H1 (cell line): ENCODE results near the gene CDC7. TPM values are rescaled to one million over a fixed set of nuclear protein-coding genes. Genes with fewer than 3 reads are reported as not detected.
A peak's percentile ranks its signal among the peaks of the same experiment; 100 is the strongest.

Experiments
- CTCF ChIA-PET: fragments of 300-600 bp; sonication (Branson Sonifier 250); formaldehyde crosslinking; loops from one replicate; lab custom pipeline; 2021; ENCODE audit not compliant: partially characterized antibody; lab: Charles Lee
- POLR2A ChIA-PET: fragments of 300-600 bp; sonication (Branson Sonifier 250); formaldehyde crosslinking; loops from one replicate; lab custom pipeline; 2021; ENCODE audit warnings: inconsistent platforms; ENCODE audit not compliant: partially characterized antibody; lab: Charles Lee
- DNase-seq, 2 experiments: peaks; one replicate each; pipeline versions ENCODE4 v3.0.0 to v3.0.0-alpha.2; 2010 to 2022; ENCODE audit warnings: low spot score in 2 of 2, low read depth in 1 of 2, mixed read lengths in 1 of 2
- FAIRE-seq: peaks from 2 replicates; lab custom pipeline; 2011; peaks lifted over from hg19 to GRCh38; lab: Jason Lieb, UNC
- H2AFZ ChIP-seq: 2 replicates; pipeline ENCODE4 v1.8.1; 2012; ENCODE audit warnings: low read length, inconsistent platforms
- H2AK5ac ChIP-seq: 2 replicates; pipeline ENCODE4 v1.6.1; 2013; ENCODE audit warnings: low read depth, low read length
- H2BK120ac ChIP-seq: replicated peaks from 2 replicates; pipeline ENCODE3; 2013; ENCODE audit warnings: low read depth, low read length, inconsistent platforms
- H2BK12ac ChIP-seq: 2 replicates; pipeline ENCODE4 v1.6.1; 2013; ENCODE audit warnings: low read depth, low read length
- H2BK15ac ChIP-seq: 2 replicates; pipeline ENCODE4 v1.6.1; 2013; ENCODE audit warnings: low read length
- H2BK20ac ChIP-seq: 2 replicates; pipeline ENCODE4 v1.6.1; 2013; ENCODE audit warnings: low read length
- H2BK5ac ChIP-seq: 2 replicates; pipeline ENCODE4 v1.6.1; 2013; ENCODE audit warnings: low read depth, low read length
- H3K14ac ChIP-seq: 2 replicates; pipeline ENCODE4 v1.6.1; 2013; ENCODE audit warnings: inconsistent platforms; ENCODE audit not compliant: insufficient read length
- H3K18ac ChIP-seq: 2 replicates; pipeline ENCODE4 v1.6.1; 2013; ENCODE audit warnings: low read length; ENCODE audit errors: extremely low read depth
- H3K23ac ChIP-seq: 2 replicates; pipeline ENCODE4 v1.6.1; 2013; ENCODE audit warnings: inconsistent platforms; ENCODE audit not compliant: insufficient read length
- H3K23me2 ChIP-seq: 2 replicates; pipeline ENCODE4 v1.6.1; 2013; ENCODE audit warnings: low read depth, low read length
- H3K27ac ChIP-seq: 2 replicates; pipeline ENCODE4 v1.6.1; 2011; ENCODE audit warnings: low read depth, low read length, inconsistent platforms
- H3K27me3 ChIP-seq, 4 experiments: replicated peaks in 1 of 4; 1 replicate in 1 of 4; 2 replicates in 3 of 4; pipeline versions ENCODE4 v1.6.1 to v1.8.1; 2011 to 2013; ENCODE audit warnings: low read length in 3 of 4, mild to moderate bottlenecking in 3 of 4, inconsistent platforms in 2 of 4, mixed read lengths in 2 of 4, moderate library complexity in 1 of 4; ENCODE audit not compliant: control insufficient read depth in 3 of 4, insufficient read depth in 3 of 4; ENCODE audit errors: extremely low read depth in 1 of 4
- H3K36me3 ChIP-seq, 4 experiments: 2 replicates each; pipeline versions ENCODE4 v1.6.1 to v1.8.1; 2011 to 2013; ENCODE audit warnings: mild to moderate bottlenecking in 4 of 4, low read length in 3 of 4, moderate library complexity in 2 of 4, control low read depth in 1 of 4, inconsistent platforms in 1 of 4; ENCODE audit not compliant: insufficient read depth in 4 of 4, control insufficient read depth in 2 of 4
- H3K4ac ChIP-seq: replicated peaks from 2 replicates; pipeline ENCODE3; 2013; ENCODE audit warnings: low read length, low read depth, mixed read lengths, inconsistent platforms; ENCODE audit not compliant: insufficient read length
- H3K4me1 ChIP-seq, 4 experiments: replicated peaks in 1 of 4; 1 replicate in 1 of 4; 2 replicates in 3 of 4; pipeline versions ENCODE4 v1.6.1 to v1.8.1; 2011 to 2013; ENCODE audit warnings: low read length in 3 of 4, inconsistent platforms in 2 of 4, mixed read lengths in 1 of 4; ENCODE audit not compliant: insufficient read depth in 4 of 4, control insufficient read depth in 3 of 4
- H3K4me2 ChIP-seq, 2 experiments: 2 replicates each; pipeline versions ENCODE4 v1.6.1 to v1.8.1; 2011 to 2013; ENCODE audit warnings: low read depth in 2 of 2, low read length in 2 of 2, control low read depth in 1 of 2, inconsistent platforms in 1 of 2, mild to moderate bottlenecking in 1 of 2; ENCODE audit not compliant: insufficient read depth in 1 of 2
- H3K4me3 ChIP-seq, 4 experiments: fragments of 200-600, 300-600 bp in 1 of 4; sonication (generic), shearing (Covaris generic), sonication (Bioruptor Twin) in 1 of 4; 2 replicates each; pipeline versions ENCODE4 v1.5.1 to v1.8.1; 2011 to 2016; ENCODE audit warnings: low read length in 4 of 4, low read depth in 3 of 4, control low read depth in 2 of 4, inconsistent platforms in 2 of 4, mild to moderate bottlenecking in 2 of 4, mixed read lengths in 1 of 4, moderate library complexity in 1 of 4; ENCODE audit not compliant: insufficient read depth in 2 of 4; ENCODE audit errors: extremely low read depth in 1 of 4
- H3K56ac ChIP-seq: replicated peaks from 2 replicates; pipeline ENCODE3; 2013; ENCODE audit warnings: low read depth, mild to moderate bottlenecking, mixed read lengths, low read length, inconsistent platforms; ENCODE audit not compliant: insufficient read length
- H3K79me1 ChIP-seq: 2 replicates; pipeline ENCODE4 v1.6.1; 2013; ENCODE audit warnings: low read depth, low read length, control low read depth
- H3K79me2 ChIP-seq, 2 experiments: 2 replicates each; pipeline versions ENCODE4 v1.6.1 to v1.8.1; 2012 to 2013; ENCODE audit warnings: low read length in 2 of 2, mild to moderate bottlenecking in 2 of 2, inconsistent platforms in 1 of 2; ENCODE audit not compliant: insufficient read depth in 2 of 2, control insufficient read depth in 1 of 2
- H3K9ac ChIP-seq, 4 experiments: replicated peaks in 1 of 4; 1 replicate in 1 of 4; 2 replicates in 3 of 4; pipeline versions ENCODE4 v1.6.1 to v1.8.1; 2011 to 2013; ENCODE audit warnings: low read depth in 3 of 4, low read length in 3 of 4, control low read depth in 2 of 4, mild to moderate bottlenecking in 2 of 4, moderate library complexity in 2 of 4, inconsistent platforms in 1 of 4; ENCODE audit errors: extremely low read depth in 1 of 4
- H3K9me3 ChIP-seq, 2 experiments: 2 replicates each; pipeline versions ENCODE4 v1.6.1 to v1.8.1; 2012 to 2013; ENCODE audit warnings: mild to moderate bottlenecking in 2 of 2, moderate library complexity in 2 of 2, control low read depth in 1 of 2, inconsistent platforms in 1 of 2, low read depth in 1 of 2, low read length in 1 of 2, mixed read lengths in 1 of 2; ENCODE audit not compliant: insufficient read depth in 2 of 2
- H4K20me1 ChIP-seq, 2 experiments: replicated peaks in 1 of 2; 2 replicates each; pipeline versions ENCODE3 to v1.8.1; 2011 to 2013; ENCODE audit warnings: inconsistent platforms in 2 of 2, low read length in 2 of 2, mild to moderate bottlenecking in 1 of 2; ENCODE audit not compliant: insufficient read depth in 2 of 2, control insufficient read depth in 1 of 2
- H4K5ac ChIP-seq: 2 replicates; pipeline ENCODE4 v1.6.1; 2013; ENCODE audit warnings: low read length, low read depth, mixed read lengths, inconsistent platforms; ENCODE audit not compliant: insufficient read length
- H4K8ac ChIP-seq: 2 replicates; pipeline ENCODE4 v1.8.0; 2013; ENCODE audit warnings: mild to moderate bottlenecking, moderate library complexity, low read length, inconsistent platforms; ENCODE audit not compliant: insufficient read depth; ENCODE audit errors: extremely low read depth
- H4K91ac ChIP-seq: replicated peaks from 2 replicates; pipeline ENCODE3; 2013; ENCODE audit warnings: low read length, mixed read lengths, inconsistent platforms; ENCODE audit not compliant: insufficient read length
- ASH2L ChIP-seq: fragments of 200-600, 300-600 bp; sonication (generic); IDR thresholded peaks from one replicate; pipeline ENCODE4 v1.7.1; 2017; ENCODE audit warnings: low read length
- HDAC2 ChIP-seq, 2 experiments: fragments of 300-600 bp in 1 of 2; sonication (generic) in 1 of 2; IDR thresholded peaks; 2 replicates each; pipeline ENCODE4 v1.6.1; 2011 to 2012; ENCODE audit warnings: low read depth in 2 of 2, low read length in 2 of 2, mild to moderate bottlenecking in 2 of 2, moderate library complexity in 2 of 2, borderline replicate concordance in 1 of 2, inconsistent platforms in 1 of 2
- KDM5A ChIP-seq: fragments of 200-600 bp; IDR thresholded peaks from 2 replicates; pipeline ENCODE4 v1.7.1; 2012; ENCODE audit warnings: mild to moderate bottlenecking, low read length, inconsistent platforms, mixed read lengths
- POLR2AphosphoS5 ChIP-seq: IDR thresholded peaks from 2 replicates; pipeline ENCODE4 v1.6.1; 2011; ENCODE audit warnings: low read depth, low read length
- RBBP5 ChIP-seq: IDR thresholded peaks from 2 replicates; pipeline ENCODE4 v1.7.1; 2012; ENCODE audit warnings: low read depth, mild to moderate bottlenecking, inconsistent platforms, low read length, moderate library complexity, borderline replicate concordance
- SUZ12 ChIP-seq: fragments of 200-600 bp; sonication (generic); IDR thresholded peaks from 2 replicates; pipeline ENCODE4 v1.6.1; 2012; ENCODE audit warnings: mild to moderate bottlenecking, inconsistent platforms, low read length, moderate library complexity, mixed read lengths
- WGBS, 2 experiments: shearing (Covaris generic) in 1 of 2; methylation state at CpG; one replicate each; pipeline versions ENCODE4 v1.1.6 to v1.1.7; 2013 to 2015; ENCODE audit warnings: low lambda C conversion rate in 2 of 2, mixed read lengths in 2 of 2, inconsistent platforms in 1 of 2, low coverage in 1 of 2, missing lambda C conversion rate in 1 of 2; ENCODE audit not compliant: insufficient replicate concordance in 2 of 2, insufficient coverage in 1 of 2, insufficient read length in 1 of 2; ENCODE audit errors: extremely low coverage in 1 of 2, missing lambda C conversion rate in 1 of 2; 5-methylcytosine and 5-hydroxymethylcytosine counted together
- polyA plus RNA-seq, 7 experiments: library from polyadenylated mRNA; depleted of rRNA in 3 of 7; stranded (reverse) in 5 of 7; unstranded in 2 of 7; fragments of >200 nt in 5 of 7; fragments of 200-250 nt in 2 of 7; gene quantifications; 1 replicate in 5 of 7; 2 replicates in 1 of 7; 4 replicates in 1 of 7; pipeline versions ENCODE4 v1.2.1 to v1.2.3, GENCODE V29; 2011 to 2013; ENCODE audit warnings: missing spikeins in 2 of 7, mixed read lengths in 2 of 7
- total RNA-seq: library from RNA; stranded (reverse); fragmentation: NEBNext Ultra II Directional; extraction: Animal tissue kit (Norgen Biotek cat#: 25700); gene quantifications from 2 replicates; pipeline ENCODE4 v1.2.1, GENCODE V29; 2021
- TF ChIP-seq, protein P1 (sequence below), 3 experiments: IDR thresholded peaks; 1 replicate in 2 of 3; 2 replicates in 1 of 3; pipeline versions ENCODE4 v1.5.1 to v1.6.1; 2011; ENCODE audit warnings: low read length in 3 of 3, mild to moderate bottlenecking in 3 of 3, inconsistent platforms in 2 of 3, low read depth in 1 of 3, moderate library complexity in 1 of 3; ENCODE audit not compliant: insufficient read depth in 1 of 3; ENCODE audit errors: control extremely low read depth in 1 of 3

CDC7 gene
- total and polyA plus RNA-seq, 2 of the 8 experiments (the other 6 are each of a cell fraction or from before 2014, with no cell fraction given) = 12.2 to 34.4 TPM

DNA sequence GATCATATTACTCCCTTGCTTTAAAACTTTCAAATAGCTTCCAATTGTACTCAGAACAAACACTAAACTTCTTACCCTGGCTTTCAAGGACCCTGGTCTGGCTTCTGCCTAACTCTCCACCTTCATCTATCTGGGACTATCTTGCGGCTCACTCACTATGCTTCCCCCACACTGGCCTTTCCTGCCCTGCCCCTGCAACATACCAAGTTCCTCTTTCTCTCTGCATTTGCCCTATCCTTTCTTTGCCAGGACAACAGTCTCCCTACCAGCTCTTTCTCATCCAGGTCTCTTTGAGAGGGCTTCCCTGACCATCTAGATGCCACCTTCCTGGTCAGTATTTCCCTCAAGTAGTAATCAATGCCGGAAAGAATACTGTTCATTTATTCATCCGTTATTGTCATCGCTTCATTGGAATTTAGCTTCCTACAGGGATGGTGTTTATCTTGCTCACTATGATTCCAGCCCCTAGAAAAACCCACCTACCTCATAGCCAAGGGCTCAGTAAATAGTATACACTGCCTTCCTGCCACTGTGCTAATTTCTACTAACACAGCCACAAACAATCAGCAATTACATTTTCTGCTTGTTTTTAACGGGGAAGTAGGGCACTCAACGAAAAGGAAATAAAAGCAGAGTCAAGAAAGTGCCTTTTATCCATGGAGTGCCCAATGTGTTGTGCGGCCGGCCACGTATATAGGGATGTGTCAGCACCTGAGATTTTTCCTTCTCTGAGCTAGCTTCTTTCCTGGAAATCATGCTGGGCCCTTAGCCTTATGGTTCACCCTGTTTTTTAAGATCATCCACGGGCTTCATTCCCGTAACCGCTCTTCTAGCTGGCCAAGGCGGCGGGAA, 521 bp upstream of the CDC7 start:
- no peak overlapping the region for H3K23ac ChIP-seq
- CTCF ChIA-PET = interaction anchor here (0.5 to 3.2 kb wide), 7 partner anchors 12 to 334 kb away, joined by 3 to 11 read pairs (median 3); no protein-coding TSS in a partner anchor
- no peaks in the 10 kb centered on the region for H3K27me3 ChIP-seq
- H3K23me2 ChIP-seq = no peaks in the 10 kb centered on the region; the same call in none of the 2 replicates
- no peak overlapping the region for H3K14ac ChIP-seq
- DNase-seq (no peak), FAIRE-seq (no peak)
- H2BK20ac ChIP-seq = no peak overlapping the region
- peak overlapping the region; percentile 67 to 82 (median 76) for H3K4me3 ChIP-seq
- H3K4me1 ChIP-seq = peaks cover 2 to 14% (median 5%) of the 10 kb centered on the region in 4 experiments; a peak in 6 of 7 replicates
- no peaks in the 10 kb centered on the region for H3K9me3 ChIP-seq
- H2AFZ ChIP-seq = peak overlapping the region; percentile 90
- peak overlapping the region; percentile 78 to 91 for H3K4me2 ChIP-seq
- peak overlapping the region; percentile 8; the same call in 1 of the 2 replicates for H2BK15ac ChIP-seq
- no peak overlapping the region for H2AK5ac ChIP-seq
- H3K36me3 ChIP-seq = peaks cover 0 to 3% (median 0%) of the 10 kb centered on the region in 4 experiments; a peak in 3 of 8 replicates
- H2BK120ac ChIP-seq = no peak overlapping the region
- peak overlapping the region; percentile 99 for H3K27ac ChIP-seq
- POLR2A ChIA-PET = interaction anchor here (0.5 to 3.9 kb wide), 8 partner anchors 11 to 478 kb away, joined by 3 to 17 read pairs (median 4); partner anchors contain the start of genes HFM1 and ZNF644
- peaks cover 0 to 34% of the 10 kb centered on the region in 2 experiments; a peak in 3 of 4 replicates for H3K79me2 ChIP-seq
- peak overlapping the region; percentile 62; the same call in 1 of the 2 replicates for H3K18ac ChIP-seq
- H3K56ac ChIP-seq = no peak overlapping the region
- no peak overlapping the region for H4K8ac ChIP-seq
- H2BK12ac ChIP-seq = peak overlapping the region; percentile 42; the same call in 1 of the 2 replicates
- no peaks in the 10 kb centered on the region for H3K79me1 ChIP-seq
- peak overlapping the region; percentile 6 for H4K91ac ChIP-seq
- peak overlapping the region; percentile 32 for H4K5ac ChIP-seq
- peak overlapping the region; percentile 92 for H2BK5ac ChIP-seq
- 21% methylated on average over 14 of the region's 14 CpGs; no CpG with 5 or more reads in 1 of the 2 experiments for WGBS, 2 experiments
- H3K4ac ChIP-seq = no peak overlapping the region
- H4K20me1 ChIP-seq = no peaks in the 10 kb centered on the region
- H3K9ac ChIP-seq = peak overlapping the region; percentile 89 to 99 (median 94)
- TF ChIP-seq POLR2AphosphoS5 (no peak), KDM5A (no peak), HDAC2 (IDR thresholded peaks at IDR 0.05; ENCODE audit: borderline replicate concordance in 1 of 2, low read depth in 2 of 2, low read length in 2 of 2) (no peak), SUZ12 (no peak), RBBP5 (no peak), ASH2L (no peak)
- TF ChIP-seq, protein P1, sequence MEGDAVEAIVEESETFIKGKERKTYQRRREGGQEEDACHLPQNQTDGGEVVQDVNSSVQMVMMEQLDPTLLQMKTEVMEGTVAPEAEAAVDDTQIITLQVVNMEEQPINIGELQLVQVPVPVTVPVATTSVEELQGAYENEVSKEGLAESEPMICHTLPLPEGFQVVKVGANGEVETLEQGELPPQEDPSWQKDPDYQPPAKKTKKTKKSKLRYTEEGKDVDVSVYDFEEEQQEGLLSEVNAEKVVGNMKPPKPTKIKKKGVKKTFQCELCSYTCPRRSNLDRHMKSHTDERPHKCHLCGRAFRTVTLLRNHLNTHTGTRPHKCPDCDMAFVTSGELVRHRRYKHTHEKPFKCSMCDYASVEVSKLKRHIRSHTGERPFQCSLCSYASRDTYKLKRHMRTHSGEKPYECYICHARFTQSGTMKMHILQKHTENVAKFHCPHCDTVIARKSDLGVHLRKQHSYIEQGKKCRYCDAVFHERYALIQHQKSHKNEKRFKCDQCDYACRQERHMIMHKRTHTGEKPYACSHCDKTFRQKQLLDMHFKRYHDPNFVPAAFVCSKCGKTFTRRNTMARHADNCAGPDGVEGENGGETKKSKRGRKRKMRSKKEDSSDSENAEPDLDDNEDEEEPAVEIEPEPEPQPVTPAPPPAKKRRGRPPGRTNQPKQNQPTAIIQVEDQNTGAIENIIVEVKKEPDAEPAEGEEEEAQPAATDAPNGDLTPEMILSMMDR (IDR thresholded peaks at IDR 0.05; ENCODE audit: control extremely low read depth in 1 of 3, insufficient read depth in 1 of 3, low read depth in 1 of 3, low read length in 3 of 3) = no peak
